Epithelial cell of esophagus (primary cell): Measurements from ENCODE around the gene SORBS1.

Experiments
- DNase-seq: peaks from one replicate; pipeline ENCODE4 v3.0.0; 2010; ENCODE audit warnings: low read depth
- H3K4me3 ChIP-seq: 2 replicates; pipeline ENCODE4 v1.5.1; 2011; ENCODE audit warnings: mild to moderate bottlenecking, low read length, control low read depth
- CTCF ChIP-seq: IDR thresholded peaks from 2 replicates; pipeline ENCODE4 v1.5.1; 2011; ENCODE audit warnings: low read depth, mild to moderate bottlenecking, low read length, control low read depth, inconsistent platforms; ENCODE audit not compliant: insufficient read depth; ENCODE audit errors: missing control alignments

The SORBS1 gene

DNA sequence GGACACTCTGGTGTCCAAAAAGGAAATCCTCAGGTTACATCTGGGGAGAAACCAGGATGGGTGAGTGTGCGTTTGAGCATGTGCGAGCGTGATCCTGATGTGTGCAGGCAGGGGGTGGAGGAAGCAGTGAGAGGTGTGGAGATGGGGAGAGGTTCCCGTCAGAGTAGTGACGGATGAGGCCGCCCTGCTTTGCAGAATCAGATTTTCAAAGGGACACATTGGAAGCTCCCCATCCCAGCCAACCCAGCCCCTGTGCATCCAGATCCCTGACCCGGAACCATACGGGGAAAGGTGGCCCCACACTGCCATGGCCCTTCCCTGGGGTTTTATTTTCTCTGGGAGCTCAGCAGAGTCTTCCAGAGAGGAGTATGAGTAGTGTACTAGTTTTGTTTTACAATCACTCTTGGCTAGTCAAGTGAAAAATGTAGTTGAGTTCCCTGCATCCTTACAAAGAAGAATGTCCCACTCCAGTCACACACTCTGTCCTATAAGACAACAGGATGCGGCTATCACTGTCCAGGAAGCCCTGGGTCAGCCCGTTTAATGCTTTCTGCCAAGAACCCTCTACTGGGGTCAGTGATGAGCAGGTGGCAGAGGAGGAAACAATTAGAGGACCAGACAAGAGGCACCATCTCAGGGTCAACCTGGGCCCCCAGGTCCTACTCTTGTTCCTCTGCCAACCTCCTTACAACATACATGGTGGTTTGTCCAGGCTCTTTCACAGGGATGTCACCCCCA is 223.6 kb downstream of the SORBS1 start:
- no peak for DNase-seq
- TF ChIP-seq CTCF, result no peak
- H3K4me3 ChIP-seq, result no peak overlapping the region

DNA sequence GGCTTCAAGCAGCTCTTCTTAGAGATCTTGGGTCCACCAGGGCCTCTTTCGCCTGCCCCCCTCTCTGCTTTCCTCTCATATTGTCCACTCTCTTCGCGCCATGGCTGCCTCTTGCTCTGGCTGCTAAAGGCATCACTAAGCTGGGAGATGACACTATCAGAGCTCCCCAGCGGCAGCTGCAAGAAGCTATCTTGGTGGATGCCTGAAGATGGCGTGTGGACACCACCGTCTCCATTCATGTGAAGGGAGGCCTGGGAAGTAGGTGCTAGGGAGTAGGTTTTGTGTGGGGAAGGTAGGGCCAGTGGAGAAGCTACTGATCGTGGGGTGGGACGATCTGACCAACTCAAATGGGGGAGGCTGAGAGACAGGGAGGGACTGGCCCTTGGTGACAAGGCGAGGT is 224.5 kb downstream of the SORBS1 start:
- no peak for TF ChIP-seq CTCF
- DNase-seq, result no peak
- H3K4me3 ChIP-seq, result no peak overlapping the region

GRCh38 chr10:95335933-95336699 is 225.1 kb downstream of the SORBS1 start:
- no peak for DNase-seq
- no peak for TF ChIP-seq CTCF
- H3K4me3 ChIP-seq, result no peak overlapping the region

DNA sequence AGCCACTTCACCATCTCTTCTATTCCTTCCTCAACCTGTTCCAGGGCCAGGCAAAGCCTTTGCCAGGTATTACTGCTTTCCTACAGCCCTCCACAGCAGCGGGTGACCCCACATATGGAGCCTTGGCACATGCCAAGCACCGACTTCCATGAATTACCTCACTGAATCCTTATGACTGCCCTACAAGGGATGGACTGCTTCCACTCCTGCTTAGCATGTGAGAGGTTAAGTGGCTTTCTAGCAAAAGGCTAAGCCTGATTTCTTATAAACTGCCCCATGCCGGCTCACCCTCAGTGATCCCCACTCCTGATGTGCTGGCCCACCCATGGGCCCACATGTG is 226.4 kb downstream of the SORBS1 start:
- no peak for TF ChIP-seq CTCF
- no peak for DNase-seq
- H3K4me3 ChIP-seq, result no peak overlapping the region

DNA sequence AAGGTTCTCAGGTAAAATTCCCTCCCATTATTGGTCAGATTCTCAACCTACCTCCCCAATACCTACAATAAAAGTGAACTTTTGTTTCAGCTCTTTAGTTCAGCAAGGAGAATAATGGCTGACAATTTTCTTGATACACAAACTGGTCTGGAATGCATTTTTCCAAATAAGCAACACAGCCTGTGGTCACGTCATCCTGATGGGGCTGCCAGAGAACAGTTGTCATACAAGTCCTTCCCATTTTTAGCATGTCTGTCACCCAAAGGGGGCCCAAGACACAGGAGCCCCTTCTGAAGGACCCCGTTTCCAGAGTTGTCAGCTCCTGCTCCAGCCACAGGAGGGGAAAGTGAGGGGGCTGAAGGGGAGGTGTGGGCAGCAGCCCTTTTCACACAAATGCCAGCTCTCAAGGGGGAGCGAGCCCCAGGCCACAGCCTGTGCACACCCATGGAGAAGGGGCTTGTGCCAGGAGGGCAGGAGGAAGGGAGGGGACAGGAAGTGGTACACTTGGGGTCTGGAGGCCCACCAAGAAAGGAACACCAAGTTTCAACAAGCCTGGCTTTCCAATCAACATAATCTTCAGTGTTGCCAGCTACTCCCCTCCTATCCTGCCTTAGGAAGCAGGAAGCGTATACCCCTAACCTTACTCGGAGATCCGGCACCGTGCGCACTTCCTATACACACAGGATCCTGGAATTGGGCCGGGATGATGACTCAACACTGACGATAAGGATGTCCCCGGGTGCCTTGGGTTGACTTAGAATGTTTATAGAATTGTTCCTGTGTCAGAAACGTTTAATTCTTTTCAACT is 227.0 kb downstream of the SORBS1 start:
- DNase-seq, result peak; percentile 81
- H3K4me3 ChIP-seq, result no peak overlapping the region
- no peak for TF ChIP-seq CTCF

- H3K4me3 ChIP-seq, result no peak overlapping the region
- no peak for DNase-seq
- no peak for TF ChIP-seq CTCF
Observed at GRCh38 chr10:95332666-95333249, 228.4 kb downstream of the SORBS1 start.
